Stimulated activated naive CD8-positive, alpha-beta T cell treated with anti-CD3 and anti-CD28 coated beads, Interleukin-15, amount 100 ng/mL, for 72 hours (primary cell): Measurements from ENCODE around the gene TMEM143.

Source experiments
- ATAC-seq: fragments of 150-1000 bp; cut with Tn5 transposase; 2 replicates; pipeline ENCODE4 v1.10.0; 2021; ENCODE audit warnings: mild to moderate bottlenecking, moderate library complexity
- DNase-seq, 2 donors: peaks; one replicate each; pipeline ENCODE4 v3.0.0; 2021 to 2022
- H3K27ac Mint-ChIP-seq, 2 donors: one replicate each; pipeline ENCODE4 v1.8.0; 2022; ENCODE audit warnings: mild to moderate bottlenecking in 2 of 2, mixed read lengths in 2 of 2, moderate library complexity in 2 of 2
- H3K27me3 Mint-ChIP-seq: one replicate; pipeline ENCODE4 v1.8.0; 2022; ENCODE audit warnings: mixed read lengths
- H3K4me1 Mint-ChIP-seq: one replicate; pipeline ENCODE4 v1.8.0; 2022; ENCODE audit warnings: mild to moderate bottlenecking, mixed read lengths
- H3K4me3 Mint-ChIP-seq, 2 donors: one replicate each; pipeline ENCODE4 v1.8.0; 2022; ENCODE audit warnings: mild to moderate bottlenecking in 2 of 2, mixed read lengths in 2 of 2, moderate library complexity in 1 of 2
- H3K9me3 Mint-ChIP-seq, 2 donors: one replicate each; pipeline ENCODE4 v1.8.0; 2022; ENCODE audit warnings: mixed read lengths in 2 of 2

Gene TMEM143

DNA sequence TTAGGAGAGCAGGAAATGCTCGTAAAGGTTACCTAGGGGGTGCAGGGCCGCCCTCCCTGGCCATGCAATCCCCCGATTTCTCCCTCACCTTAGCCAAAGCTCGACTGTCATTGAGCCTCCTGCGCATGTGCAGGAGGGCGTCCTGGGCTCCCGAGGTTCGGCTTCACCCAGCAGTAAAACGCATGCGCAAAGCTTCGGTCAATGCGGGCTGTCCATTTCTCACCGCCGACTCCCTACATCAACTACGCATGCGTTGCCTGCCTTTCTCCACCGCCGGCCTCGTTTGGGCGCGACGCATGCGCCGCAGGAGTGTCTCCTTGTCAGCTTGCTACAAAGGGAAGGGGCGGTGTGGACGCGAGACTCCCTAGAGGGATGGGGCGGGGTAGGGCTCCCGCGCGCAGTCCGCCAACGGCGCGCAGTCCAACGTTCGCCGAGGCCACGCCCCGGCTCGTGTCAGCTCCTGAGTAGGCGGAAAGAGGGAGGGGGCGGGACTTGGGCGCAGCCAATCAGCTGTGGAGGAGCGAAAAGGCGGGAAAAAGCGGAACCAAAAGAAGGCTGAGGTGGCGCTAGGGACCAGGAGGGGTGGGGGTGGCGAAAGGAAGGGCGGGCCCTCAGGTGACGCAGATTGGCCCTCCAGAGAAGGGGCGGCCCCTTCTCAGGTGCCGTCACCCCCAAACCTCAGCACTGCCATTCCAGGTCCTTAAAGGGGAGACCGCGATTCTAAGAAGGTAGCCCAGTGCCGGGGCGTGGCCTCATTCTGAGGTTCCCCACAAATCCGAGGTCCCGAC lies at the start of gene TMEM143, which contains the start of gene SYNGR4:
Gene TMEM143 (minus strand): TSS at position 131 of the 788 bp plus-strand sequence. CDS start 20 bp downstream, at position 111.
Gene SYNGR4 (plus strand): TSS at position 558 of the 788 bp plus-strand sequence. CDS start 1,476 bp downstream, outside the sequence.
- Mint-ChIP-seq H3K27ac (peak within 1 kb of the TSS; percentile 92 to 98), H3K4me1 (peaks cover 19% of the 10 kb centered on the region), H3K4me3 (peak within 1 kb of the TSS; percentile 87 to 92), H3K27me3 (no peaks in the 10 kb centered on the region), H3K9me3 (no peaks in the 10 kb centered on the region)
- DNase-seq (peak; percentile 99 to 100), ATAC-seq (peak; percentile 90)

DNA sequence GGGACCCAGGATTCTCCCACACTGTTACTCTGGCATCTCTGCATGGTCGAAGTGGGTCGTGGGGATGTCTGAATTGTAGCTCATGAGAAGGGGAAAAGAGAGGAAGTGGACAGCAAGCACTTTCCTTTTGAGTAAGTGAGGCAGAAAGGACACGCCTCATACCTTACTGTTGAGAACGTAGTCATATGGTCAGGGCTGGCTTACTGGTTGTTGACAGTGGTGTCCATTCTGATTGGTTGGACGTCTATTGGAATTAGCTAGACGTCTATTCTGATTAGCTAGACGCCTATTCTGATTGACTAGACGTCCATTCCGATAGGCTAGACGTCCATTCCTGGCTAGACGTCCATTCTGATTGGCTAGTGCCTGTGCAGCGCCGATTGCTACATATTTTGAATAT lies 42.1 kb upstream of the TMEM143 start:
- H3K4me1 Mint-ChIP-seq = peaks cover 11% of the 10 kb centered on the region
- peaks cover 18% of the 10 kb centered on the region for H3K27me3 Mint-ChIP-seq
- no peak overlapping the region for H3K27ac Mint-ChIP-seq
- ATAC-seq (no peak), DNase-seq (no peak)
- H3K9me3 Mint-ChIP-seq = no peaks in the 10 kb centered on the region
- H3K4me3 Mint-ChIP-seq = no peak overlapping the region

DNA sequence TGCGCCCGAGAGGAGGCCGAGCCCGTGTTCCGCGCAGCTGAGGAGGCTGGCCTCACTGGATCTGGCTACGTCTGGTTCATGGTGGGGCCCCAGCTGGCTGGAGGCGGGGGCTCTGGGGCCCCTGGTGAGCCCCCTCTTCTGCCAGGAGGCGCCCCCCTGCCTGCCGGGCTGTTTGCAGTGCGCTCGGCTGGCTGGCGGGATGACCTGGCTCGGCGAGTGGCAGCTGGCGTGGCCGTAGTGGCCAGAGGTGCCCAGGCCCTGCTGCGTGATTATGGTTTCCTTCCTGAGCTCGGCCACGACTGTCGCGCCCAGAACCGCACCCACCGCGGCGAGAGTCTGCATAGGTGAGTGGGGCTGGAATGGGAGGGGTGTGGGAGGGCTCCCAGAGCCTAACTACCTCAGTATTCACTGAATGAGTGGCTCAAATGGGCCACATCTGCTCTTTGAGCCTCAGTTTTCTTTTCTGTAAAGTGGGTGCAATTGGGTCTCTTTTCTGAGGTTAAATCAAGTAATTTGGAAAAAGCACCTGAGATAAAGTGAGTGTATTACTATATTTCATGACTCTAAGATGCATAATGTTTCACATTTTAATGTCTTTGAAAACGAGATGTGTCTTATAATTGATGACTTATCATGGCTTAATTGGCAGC lies 41.4 kb upstream of the TMEM143 start:
- ATAC-seq = no peak

DNA sequence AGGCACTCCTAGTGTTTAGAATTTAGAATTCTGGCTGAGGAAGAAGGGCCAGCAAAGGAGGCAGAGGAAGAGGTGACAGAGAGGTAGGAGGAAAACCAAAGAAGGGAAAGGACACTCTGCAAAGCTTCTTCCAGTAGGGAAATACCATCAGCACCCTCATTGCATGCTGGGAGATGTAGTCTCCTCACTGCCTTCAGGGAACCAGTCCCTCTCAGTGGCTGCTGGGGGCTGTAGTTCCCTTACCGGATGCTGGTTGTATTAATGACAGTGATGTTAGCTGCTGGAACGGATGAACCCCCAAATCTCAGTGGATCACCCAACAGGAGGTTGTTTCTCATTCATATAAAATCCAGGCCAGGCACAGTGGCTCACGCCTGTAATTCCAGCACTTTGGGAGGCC lies 39.9 kb upstream of the TMEM143 start:
- H3K27ac Mint-ChIP-seq = no peak overlapping the region
- peak; percentile 84 for ATAC-seq
- H3K4me1 Mint-ChIP-seq = peaks cover 25% of the 10 kb centered on the region
- peak in 1 of 2 donors; percentile 59 for DNase-seq
- no peak overlapping the region for H3K4me3 Mint-ChIP-seq
- peaks cover 0 to 4% of the 10 kb centered on the region in 2 donors for H3K9me3 Mint-ChIP-seq
- H3K27me3 Mint-ChIP-seq = peaks cover 18% of the 10 kb centered on the region

More for the DNA sequence above, 41.4 kb upstream of the TMEM143 start:
- Mint-ChIP-seq H3K9me3 (no peaks in the 10 kb centered on the region), H3K27me3 (peaks cover 18% of the 10 kb centered on the region), H3K4me1 (peaks cover 11% of the 10 kb centered on the region), H3K4me3 (no peak overlapping the region), H3K27ac (no peak overlapping the region)
- no peak for DNase-seq

DNA sequence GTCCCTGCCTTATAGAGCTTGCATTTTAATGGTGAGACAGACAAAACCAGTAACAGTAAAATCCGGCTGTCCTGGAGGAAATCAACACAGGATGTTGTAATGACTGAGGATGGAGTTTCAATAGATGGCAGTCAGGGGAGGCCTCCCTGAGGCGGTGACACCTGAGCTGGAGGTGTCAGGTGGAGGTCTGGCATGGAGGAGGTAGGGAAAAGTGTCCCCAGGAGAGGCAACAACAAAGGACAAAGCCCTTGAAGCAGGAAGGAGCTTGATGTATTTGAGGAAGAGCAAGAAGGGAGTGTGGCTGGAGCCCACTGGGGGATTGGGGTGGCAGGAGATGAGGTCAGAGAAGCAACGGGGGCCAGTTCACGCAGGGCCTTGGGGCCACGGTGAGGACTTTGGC lies 37.5 kb upstream of the TMEM143 start:
- DNase-seq = no peak
- peaks cover 26% of the 10 kb centered on the region for H3K27me3 Mint-ChIP-seq
- peaks cover 39% of the 10 kb centered on the region for H3K4me1 Mint-ChIP-seq
- H3K27ac Mint-ChIP-seq = no peak overlapping the region
- no peak overlapping the region for H3K4me3 Mint-ChIP-seq
- H3K9me3 Mint-ChIP-seq = peaks cover 0 to 4% of the 10 kb centered on the region in 2 donors
- no peak for ATAC-seq

DNA sequence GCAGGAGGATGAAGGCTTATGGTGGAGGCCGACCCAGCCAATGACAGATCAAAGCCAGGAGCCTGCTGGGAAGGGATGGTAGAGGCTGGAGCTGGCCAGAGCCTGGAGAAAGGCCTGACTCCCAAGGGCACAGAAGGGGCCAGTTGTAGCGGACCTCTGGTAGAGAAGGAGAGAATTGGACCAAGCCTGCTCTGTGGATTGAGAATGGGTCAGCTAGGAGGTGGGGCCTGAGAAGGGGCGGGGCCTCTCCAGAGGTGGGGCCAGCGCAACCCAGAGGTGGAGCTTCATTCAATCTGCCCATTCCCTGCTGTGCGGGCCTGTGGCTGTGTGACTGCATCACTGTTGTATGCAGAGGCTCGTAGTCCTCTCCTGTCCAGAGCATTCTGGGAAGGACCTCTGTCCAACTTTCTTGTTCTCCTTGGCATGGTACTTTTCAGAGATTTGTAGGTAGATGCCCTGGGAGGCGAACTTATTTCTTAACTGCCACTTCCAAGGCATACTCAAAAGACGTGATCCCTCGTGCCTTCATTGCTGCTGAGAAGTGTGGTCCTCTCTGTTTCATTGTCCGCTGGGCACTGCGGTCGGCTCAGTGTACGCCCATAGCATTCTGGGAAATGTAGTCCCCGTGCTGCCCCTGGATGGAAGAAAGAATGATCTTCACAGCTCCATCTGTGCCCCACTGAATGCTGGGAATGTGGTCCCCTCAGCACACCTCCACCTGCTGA lies 36.4 kb upstream of the TMEM143 start:
- peaks cover 0 to 4% of the 10 kb centered on the region in 2 donors for H3K9me3 Mint-ChIP-seq
- no peak overlapping the region for H3K27ac Mint-ChIP-seq
- no peak for DNase-seq
- H3K4me1 Mint-ChIP-seq = peaks cover 46% of the 10 kb centered on the region
- peaks cover 30% of the 10 kb centered on the region for H3K27me3 Mint-ChIP-seq
- no peak for ATAC-seq
- peak overlapping the region in 1 of 2 donors; percentile 21 for H3K4me3 Mint-ChIP-seq

DNA sequence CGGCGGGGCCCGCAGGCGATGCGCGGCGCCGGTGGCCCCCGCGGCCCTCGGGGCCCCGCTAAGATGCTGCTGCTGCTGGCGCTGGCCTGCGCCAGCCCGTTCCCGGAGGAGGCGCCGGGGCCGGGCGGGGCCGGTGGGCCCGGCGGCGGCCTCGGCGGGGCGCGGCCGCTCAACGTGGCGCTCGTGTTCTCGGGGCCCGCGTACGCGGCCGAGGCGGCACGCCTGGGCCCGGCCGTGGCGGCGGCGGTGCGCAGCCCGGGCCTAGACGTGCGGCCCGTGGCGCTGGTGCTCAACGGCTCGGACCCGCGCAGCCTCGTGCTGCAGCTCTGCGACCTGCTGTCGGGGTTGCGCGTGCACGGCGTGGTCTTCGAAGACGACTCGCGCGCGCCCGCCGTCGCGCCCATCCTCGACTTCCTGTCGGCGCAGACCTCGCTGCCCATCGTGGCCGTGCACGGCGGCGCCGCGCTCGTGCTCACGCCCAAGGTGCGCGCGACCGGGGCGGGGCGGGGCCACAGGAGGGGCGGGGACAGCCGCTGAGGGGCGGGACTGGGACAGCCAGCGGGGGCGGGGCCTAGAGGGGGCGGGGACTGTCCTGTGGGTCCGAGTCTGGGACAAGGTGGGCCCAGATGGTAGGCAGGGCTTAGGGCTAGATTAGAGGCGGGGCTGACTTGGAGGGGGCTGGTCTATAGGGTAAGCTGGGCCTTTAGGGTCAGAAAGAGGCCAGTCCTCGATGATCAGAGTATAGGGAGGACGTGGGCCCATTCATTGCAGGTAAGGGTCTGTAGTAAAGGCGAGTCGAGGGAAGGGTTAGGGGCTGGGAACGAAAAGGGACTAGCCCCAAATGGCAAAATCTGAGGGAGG lies 34.9 kb upstream of the TMEM143 start:
- peak; percentile 81 for ATAC-seq
- Mint-ChIP-seq H3K4me3 (peak overlapping the region; percentile 87 to 91), H3K4me1 (peaks cover 60% of the 10 kb centered on the region), H3K27me3 (peaks cover 46% of the 10 kb centered on the region), H3K27ac (peak overlapping the region in 1 of 2 donors; percentile 30), H3K9me3 (peaks cover 0 to 4% of the 10 kb centered on the region in 2 donors)
- DNase-seq = peak; percentile 91 to 92

DNA sequence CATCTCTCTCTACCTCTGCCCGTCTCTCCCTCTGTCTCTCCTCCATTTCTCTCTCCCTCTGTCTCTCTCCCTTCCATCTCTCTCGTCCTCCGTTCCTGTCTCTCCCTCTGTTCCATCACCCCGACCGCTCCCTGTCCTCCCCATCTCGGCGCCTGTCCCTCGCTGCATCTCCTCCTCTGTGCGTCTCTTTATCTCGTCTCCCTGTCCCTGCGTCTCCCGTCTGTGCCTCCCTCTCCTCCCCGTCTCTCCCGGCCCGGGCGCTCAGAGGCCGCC lies 34.3 kb upstream of the TMEM143 start:
- Mint-ChIP-seq H3K27ac (peak overlapping the region; percentile 90 to 96), H3K9me3 (peaks cover 0 to 4% of the 10 kb centered on the region in 2 donors), H3K4me3 (peak overlapping the region; percentile 87 to 91), H3K27me3 (peaks cover 52% of the 10 kb centered on the region), H3K4me1 (peaks cover 61% of the 10 kb centered on the region)
- ATAC-seq = no peak
- DNase-seq = no peak

DNA sequence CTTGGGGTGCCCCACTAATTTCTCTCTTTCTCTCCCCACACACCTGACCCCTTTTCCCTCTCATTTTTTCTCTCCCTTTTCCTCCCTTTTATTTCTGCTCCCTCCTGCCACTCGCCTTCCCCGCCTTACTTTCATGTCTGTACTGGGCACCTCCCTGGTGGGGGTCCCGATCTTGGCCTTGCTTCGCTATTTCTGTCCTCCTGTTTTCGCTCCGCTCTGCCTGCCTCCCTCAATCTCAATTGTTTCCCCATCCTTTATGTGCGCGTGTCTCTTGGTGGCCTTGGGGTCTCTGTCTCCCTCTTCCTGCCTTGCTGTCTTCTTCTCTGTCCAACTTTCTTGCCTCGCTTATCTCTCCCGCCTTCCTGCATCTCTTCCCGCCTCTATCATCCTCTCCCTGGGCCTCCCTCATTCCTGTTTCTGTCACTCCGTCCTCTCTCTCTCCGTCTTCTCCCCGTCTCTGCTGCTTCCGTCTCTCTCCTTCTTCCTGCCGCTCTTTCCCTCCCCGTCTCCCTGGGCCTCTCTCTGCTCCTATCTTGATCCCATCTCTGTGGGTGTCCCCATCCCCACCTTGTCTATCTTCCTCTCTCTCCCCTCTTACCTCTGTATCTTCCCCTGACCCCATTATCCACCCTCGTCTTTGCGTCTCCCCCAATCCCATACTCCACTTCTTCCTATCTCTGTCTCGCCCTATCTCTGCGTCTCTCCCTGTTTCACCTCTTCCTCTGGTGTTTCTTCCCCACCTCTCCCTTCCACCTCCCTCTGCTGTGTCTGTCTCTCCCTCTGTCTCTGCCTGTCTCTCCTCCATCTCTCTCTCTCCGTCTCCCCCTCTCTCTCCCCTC lies 33.7 kb upstream of the TMEM143 start:
- Mint-ChIP-seq H3K27ac (peak overlapping the region; percentile 90 to 96), H3K4me3 (peak overlapping the region; percentile 87 to 91), H3K4me1 (peaks cover 67% of the 10 kb centered on the region), H3K27me3 (peaks cover 57% of the 10 kb centered on the region), H3K9me3 (peaks cover 0 to 4% of the 10 kb centered on the region in 2 donors)
- ATAC-seq = no peak
- no peak for DNase-seq

DNA sequence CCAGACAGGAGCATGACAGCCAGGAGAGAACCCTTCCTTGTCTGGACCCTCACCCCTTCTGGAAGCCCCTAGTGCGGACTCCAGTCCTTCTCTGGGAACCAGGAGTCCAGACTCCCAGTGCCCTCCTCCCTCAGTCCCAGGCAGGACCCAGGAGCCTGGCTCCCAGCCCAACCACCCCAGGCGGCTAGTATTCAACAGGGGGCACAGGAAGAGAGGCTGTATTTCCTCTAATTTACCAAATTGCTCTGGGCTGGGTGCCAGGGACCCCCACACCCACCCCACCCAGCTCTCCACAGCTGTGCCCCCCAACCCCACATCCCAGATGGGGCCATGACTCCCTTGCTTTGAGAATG lies 33.1 kb upstream of the TMEM143 start:
- DNase-seq (no peak), ATAC-seq (no peak)
- Mint-ChIP-seq H3K4me1 (peaks cover 72% of the 10 kb centered on the region), H3K27me3 (peaks cover 60% of the 10 kb centered on the region), H3K27ac (no peak overlapping the region), H3K4me3 (no peak overlapping the region), H3K9me3 (peaks cover 0 to 4% of the 10 kb centered on the region in 2 donors)

DNA sequence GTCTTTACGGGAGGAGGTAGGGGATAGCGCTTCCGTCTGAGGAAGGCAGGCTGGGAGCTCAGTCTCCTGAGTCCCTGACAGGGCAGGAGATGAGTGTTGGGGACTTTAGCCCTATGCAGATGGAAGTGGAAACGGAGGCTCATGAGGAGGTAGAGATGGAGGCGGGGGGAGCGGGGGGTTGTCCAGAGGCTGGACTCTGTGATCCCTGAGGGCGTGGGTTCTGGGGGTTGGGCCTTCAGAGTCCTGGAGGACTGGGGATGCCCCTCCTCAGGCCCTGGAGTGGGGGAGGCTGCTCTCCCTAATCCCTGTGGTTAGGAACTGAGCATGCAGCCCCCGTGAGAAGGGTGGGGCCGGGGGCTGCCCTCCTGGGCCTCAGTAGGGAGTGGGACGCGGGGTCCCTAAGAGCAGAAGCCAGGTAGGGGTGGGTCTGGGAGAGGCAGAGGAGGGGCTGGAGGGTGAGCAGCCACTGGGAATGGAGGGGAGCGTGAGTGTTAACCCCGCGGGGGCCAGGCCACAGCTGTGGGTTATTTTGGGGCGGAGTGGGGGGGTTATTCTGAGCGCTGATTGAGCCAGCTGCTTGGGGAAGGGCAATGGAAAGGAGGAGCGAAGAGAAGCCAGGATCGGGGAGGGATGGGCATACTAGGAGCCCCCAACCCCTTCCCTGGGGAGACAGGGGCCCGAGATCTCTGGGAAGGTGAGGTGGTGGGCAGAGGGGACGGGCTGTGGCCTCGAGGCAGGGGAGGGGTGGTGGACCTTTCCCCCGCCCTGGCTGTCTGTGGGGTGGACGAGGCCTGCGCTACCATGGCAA lies 32.5 kb upstream of the TMEM143 start:
- peaks cover 77% of the 10 kb centered on the region for H3K4me1 Mint-ChIP-seq
- no peak overlapping the region for H3K4me3 Mint-ChIP-seq
- ATAC-seq = no peak

DNA sequence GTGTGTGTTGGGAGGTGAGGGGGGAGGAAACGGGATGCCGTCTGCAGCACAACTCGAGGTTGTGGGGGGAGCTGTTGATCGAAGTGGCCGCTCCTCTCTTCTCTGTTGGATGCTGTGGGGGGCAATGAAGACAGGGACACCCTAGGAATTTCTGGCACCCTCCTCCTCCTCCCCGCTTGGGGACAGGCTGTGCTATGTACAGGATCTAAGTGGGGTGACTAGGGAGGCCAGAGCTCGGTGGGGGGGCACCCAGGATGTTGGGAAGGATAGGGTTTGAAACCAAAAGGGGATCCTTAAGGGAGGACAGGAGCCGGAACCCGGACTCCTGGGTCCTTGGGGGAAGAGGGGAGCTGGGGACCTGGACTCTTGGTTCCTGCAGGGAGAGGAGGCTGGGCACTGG lies 31.8 kb upstream of the TMEM143 start:
- H3K4me1 Mint-ChIP-seq = peaks cover 78% of the 10 kb centered on the region
- DNase-seq (no peak), ATAC-seq (no peak)
- H3K4me3 Mint-ChIP-seq = peak overlapping the region in 1 of 2 donors; percentile 6
- H3K9me3 Mint-ChIP-seq = peaks cover 0 to 4% of the 10 kb centered on the region in 2 donors
- peaks cover 60% of the 10 kb centered on the region for H3K27me3 Mint-ChIP-seq
- no peak overlapping the region for H3K27ac Mint-ChIP-seq

More for the DNA sequence above, 32.5 kb upstream of the TMEM143 start:
- no peak overlapping the region for H3K27ac Mint-ChIP-seq
- no peak for DNase-seq
- peaks cover 60% of the 10 kb centered on the region for H3K27me3 Mint-ChIP-seq
- peaks cover 0 to 4% of the 10 kb centered on the region in 2 donors for H3K9me3 Mint-ChIP-seq

DNA sequence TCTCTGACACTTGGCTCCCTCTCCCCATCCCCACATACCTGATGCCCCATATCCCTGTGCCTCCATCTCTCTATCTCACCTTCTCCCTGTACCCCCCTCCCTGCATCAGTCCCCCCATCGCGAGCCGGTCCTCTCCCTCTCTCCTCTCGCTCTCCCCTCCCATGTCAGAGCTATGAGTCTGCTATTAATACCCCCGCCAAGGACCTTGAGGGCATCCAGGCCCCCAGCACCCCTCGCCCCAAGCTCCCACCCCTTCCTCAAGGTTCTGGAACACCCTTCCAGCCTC lies 31.4 kb upstream of the TMEM143 start:
- no peak for DNase-seq
- Mint-ChIP-seq H3K27ac (no peak overlapping the region), H3K9me3 (peaks cover 0 to 4% of the 10 kb centered on the region in 2 donors), H3K4me1 (peaks cover 82% of the 10 kb centered on the region), H3K4me3 (peak overlapping the region in 1 of 2 donors; percentile 68), H3K27me3 (peaks cover 60% of the 10 kb centered on the region)
- no peak for ATAC-seq
